ENCODE results near the gene LRRN2. TPM values are rescaled to one million over a fixed set of nuclear protein-coding genes. Genes with fewer than 3 reads are reported as not detected.

Gene LRRN2
- total RNA-seq, 4 donors from 2014 or later, result 2.0 to 8.6 (median 3.9) TPM

DNA sequence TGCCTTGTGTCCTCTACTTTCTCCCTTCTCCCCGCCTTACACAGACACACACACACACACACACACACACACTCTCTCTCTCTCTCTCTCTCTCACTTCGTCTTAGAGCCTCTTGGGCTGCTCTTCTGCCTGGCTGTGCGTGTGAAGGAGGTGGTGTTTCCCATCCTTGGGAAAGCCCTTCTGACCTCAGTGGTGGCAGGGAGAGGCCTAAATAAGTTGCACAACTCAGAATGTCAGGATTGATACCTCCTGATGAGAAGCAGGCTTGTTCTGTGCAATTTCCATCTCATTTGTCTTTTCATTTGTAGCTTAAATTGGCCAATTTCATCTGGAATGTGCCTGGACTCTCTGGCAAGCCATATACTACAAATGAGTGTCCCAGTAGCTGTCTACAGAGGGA is 25.0 kb downstream of the LRRN2 start:
- intact Hi-C loops (cut with DNase I), result no loop called here
- Histone ChIP-seq H3K4me1 (no peaks in the 10 kb centered on the region), H3K27me3 (no peaks in the 10 kb centered on the region), H3K9me3 (no peaks in the 10 kb centered on the region), H3K27ac (no peak overlapping the region), H3K36me3 (no peaks in the 10 kb centered on the region), H3K4me3 (replicated peaks in 1 of 3) (no peak overlapping the region)
- TF ChIP-seq CTCF (IDR thresholded peaks at IDR 0.05) (no peak), POLR2A (IDR thresholded peaks at IDR 0.05) (no peak)
- no peak for DNase-seq
- WGBS, 2 donors, result 74 to 80% methylated on average over 3 of the region's 3 CpGs

- WGBS, 2 donors, result 78 to 83% methylated on average over 2 to 3 of the region's 3 CpGs
- DNase-seq, result no peak
- TF ChIP-seq POLR2A (IDR thresholded peaks at IDR 0.05), result no peak
- Histone ChIP-seq H3K9me3 (no peaks in the 10 kb centered on the region), H3K27ac (no peak overlapping the region), H3K4me1 (no peaks in the 10 kb centered on the region), H3K36me3 (no peaks in the 10 kb centered on the region), H3K4me3 (replicated peaks in 1 of 3) (no peak overlapping the region), H3K27me3 (no peaks in the 10 kb centered on the region)
- intact Hi-C loops (cut with DNase I), result no loop called here
Observed at GRCh38 chr1:204659056-204659455, 26.5 kb downstream of the LRRN2 start.

DNA sequence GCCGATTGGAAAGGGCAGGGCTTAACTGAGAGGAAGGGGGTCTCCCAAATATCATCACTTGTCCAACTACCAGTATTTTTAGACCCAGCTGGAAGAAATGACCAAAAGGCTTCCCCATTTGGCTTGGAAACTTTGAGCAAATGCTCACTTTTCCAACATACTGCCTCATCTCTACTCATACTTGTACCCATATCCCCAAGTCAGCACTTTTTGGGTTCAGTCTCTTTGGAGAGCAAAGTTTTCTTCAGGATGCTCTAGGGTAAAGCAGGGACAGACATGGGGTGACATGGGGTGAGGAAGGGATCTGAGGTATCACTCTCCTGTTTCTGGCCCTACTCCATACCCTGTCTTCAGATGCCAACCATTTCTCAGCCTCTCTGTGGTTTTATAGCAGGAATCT is 27.2 kb downstream of the LRRN2 start:
- no peak for DNase-seq
- no peak for TF ChIP-seq POLR2A (IDR thresholded peaks at IDR 0.05)
- no peak for TF ChIP-seq CTCF (IDR thresholded peaks at IDR 0.05)
- no peak overlapping the region for H3K4me3 ChIP-seq (replicated peaks in 1 of 3)
- no peaks in the 10 kb centered on the region for H3K27me3 ChIP-seq
- no peaks in the 10 kb centered on the region for H3K36me3 ChIP-seq
- no peak overlapping the region for H3K27ac ChIP-seq
- WGBS, 2 donors, result 100% methylated on average over 1 of the region's 1 CpG
- intact Hi-C loops (cut with DNase I), result no loop called here
- H3K9me3 ChIP-seq, result no peaks in the 10 kb centered on the region
- no peaks in the 10 kb centered on the region for H3K4me1 ChIP-seq

DNA sequence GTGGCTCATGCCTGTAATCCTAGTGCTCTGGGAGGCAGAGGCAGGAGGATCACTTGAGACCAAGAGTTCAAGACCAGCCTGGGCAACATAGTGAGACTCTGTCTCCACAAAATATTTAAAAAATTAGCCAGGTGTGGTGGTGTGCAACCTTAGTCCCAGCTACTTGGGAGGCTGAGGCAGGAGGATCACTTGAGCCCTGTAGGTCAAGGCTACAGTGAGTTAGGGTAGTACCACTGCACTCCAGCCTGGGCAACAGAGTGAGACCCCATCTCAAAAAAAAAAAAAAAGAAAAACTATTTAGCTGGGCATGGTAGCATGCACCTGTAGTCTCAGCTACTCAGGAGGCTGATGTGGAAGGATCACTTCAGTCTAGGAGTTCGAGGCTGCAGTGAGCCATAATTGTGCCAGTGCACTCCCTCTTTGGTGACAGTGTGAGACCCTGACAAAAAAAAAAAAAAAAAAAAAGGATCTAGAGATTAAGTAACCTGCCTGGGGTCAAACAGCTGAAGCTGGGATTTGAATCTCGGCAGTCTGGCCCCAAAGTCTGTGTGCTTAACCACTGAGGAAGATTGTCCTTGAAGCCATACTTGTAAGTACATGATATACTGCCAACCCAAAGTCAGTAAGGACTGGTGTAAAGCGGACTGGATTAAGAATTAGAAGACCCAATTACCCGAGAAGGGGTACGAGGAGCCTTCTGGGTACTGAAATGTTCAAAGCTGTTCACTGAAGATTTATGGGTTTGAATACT is 31.8 kb downstream of the LRRN2 start:
- no peak overlapping the region for H3K27ac ChIP-seq
- no peaks in the 10 kb centered on the region for H3K27me3 ChIP-seq
- no peak for DNase-seq
- no peak overlapping the region for H3K4me3 ChIP-seq (replicated peaks in 1 of 3)
- H3K4me1 ChIP-seq, result peaks cover 31 to 33% of the 10 kb centered on the region in 2 donors
- TF ChIP-seq POLR2A (IDR thresholded peaks at IDR 0.05) (no peak), CTCF (IDR thresholded peaks at IDR 0.05) (no peak)
- intact Hi-C loops (cut with DNase I), result no loop called here
- WGBS, 2 donors, result 90 to 92% methylated on average over 5 of the region's 5 CpGs
- H3K36me3 ChIP-seq, result no peaks in the 10 kb centered on the region
- H3K9me3 ChIP-seq, result no peaks in the 10 kb centered on the region

GRCh38 chr1:204652497-204652896 is 33.0 kb downstream of the LRRN2 start:
- DNase-seq, result no peak
- H3K27me3 ChIP-seq, result no peaks in the 10 kb centered on the region
- peaks cover 31 to 33% of the 10 kb centered on the region in 2 donors for H3K4me1 ChIP-seq
- no peaks in the 10 kb centered on the region for H3K9me3 ChIP-seq
- H3K36me3 ChIP-seq, result no peaks in the 10 kb centered on the region
- TF ChIP-seq POLR2A (IDR thresholded peaks at IDR 0.05), result no peak
- TF ChIP-seq CTCF (IDR thresholded peaks at IDR 0.05), result no peak
- intact Hi-C loops (cut with DNase I), result no loop called here
- no peak overlapping the region for H3K27ac ChIP-seq
- WGBS, 2 donors, result 47 to 65% methylated on average over 3 of the region's 3 CpGs
- no peak overlapping the region for H3K4me3 ChIP-seq (replicated peaks in 1 of 3)
